GM20000 (cell line): Measurements from ENCODE around the gene DPEP2NB.
"Not testable (repeated sequence)": the region's sequence is repeated elsewhere in the genome, so short reads cannot be mapped to it uniquely, and the experiment has no call there.

Experiments used
- DNase-seq: peaks from one replicate; pipeline ENCODE4 v3.0.0; 2012; ENCODE audit warnings: low spot score
- CTCF ChIP-seq: IDR thresholded peaks from 2 replicates; pipeline ENCODE4 v1.5.1; 2012; ENCODE audit warnings: mild to moderate bottlenecking, control low read depth; ENCODE audit errors: extremely low read depth, missing control alignments

DPEP2NB gene

DNA sequence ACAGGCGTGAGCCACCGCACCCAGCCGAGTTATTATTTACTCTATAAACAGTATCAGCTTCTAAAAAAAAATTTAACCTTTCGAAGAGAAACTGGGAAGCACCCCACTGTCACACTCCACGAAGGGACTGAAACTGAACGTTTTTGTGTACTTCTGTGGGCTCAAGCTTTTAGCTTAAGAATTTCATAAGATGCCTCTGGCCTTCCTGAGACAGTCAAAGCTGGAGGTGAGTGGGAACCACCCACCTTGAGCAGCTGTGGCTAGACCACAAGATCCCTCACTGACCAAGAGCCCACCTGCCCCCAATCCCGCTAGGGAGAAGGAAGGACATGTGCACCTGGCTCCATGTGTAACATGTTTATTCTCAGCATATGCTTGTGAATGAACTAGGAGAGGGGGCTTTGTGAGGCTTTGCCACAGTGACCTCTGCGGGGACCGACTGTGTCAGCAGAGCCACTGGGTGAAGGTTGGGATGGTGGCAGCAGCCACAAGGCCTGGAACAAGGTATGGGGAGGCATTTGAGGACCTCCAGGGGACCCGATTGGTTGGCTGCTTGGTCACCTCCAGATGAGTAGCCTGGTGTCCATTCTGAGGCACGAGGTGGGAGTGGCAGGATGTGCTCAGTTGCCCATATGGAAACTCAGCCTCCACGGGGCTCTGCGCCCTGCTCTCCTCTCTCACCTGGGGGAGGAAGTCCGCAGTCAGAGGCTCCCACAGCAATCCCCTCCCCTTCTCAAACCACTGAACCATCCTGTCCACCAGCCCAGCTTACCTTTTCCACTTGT, 40.2 kb downstream of the DPEP2NB start:
- TF ChIP-seq CTCF: no peak
- DNase-seq: peak; percentile 64

GRCh38 chr16:67972285-67972684, 43.4 kb downstream of the DPEP2NB start:
- not testable (repeated sequence) for DNase-seq

GRCh38 chr16:67971111-67971510, 44.6 kb downstream of the DPEP2NB start:
- DNase-seq: no peak
- no peak for TF ChIP-seq CTCF

GRCh38 chr16:67969254-67970039, 46.3 kb downstream of the DPEP2NB start:
- peak; percentile 71 for DNase-seq
- no peak for TF ChIP-seq CTCF

GRCh38 chr16:67968400-67969253, 47.1 kb downstream of the DPEP2NB start, which contains the start of gene SLC12A4:
TSS of gene SLC12A4 (minus strand) at chr16:67968637. CDS start at chr16:67968553, 84 bp downstream.
- no peak for TF ChIP-seq CTCF
- DNase-seq: peak; percentile 99

DNA sequence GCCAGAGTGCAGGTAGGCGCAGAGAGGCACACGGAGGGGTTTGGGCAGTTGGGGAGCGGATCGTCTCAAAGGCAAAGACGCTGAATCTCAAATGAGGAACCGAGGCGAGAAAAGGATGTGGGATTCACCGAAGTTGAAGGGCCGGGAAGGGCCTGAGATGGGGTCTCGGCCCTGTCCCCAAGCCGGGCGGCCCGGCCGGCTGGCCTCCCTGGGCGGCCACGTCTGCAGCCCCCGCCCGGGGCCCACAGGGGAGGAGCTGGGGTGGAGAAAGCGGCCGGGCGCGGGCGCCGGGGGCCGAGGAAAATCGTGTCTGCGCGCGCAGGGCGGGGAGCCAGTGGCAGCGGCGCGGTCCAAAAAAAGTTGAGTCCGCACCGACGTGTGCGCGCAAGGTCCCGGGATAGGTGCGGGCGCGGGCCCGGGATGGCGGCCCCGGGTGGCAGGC, 47.7 kb downstream of the DPEP2NB start:
- no peak for TF ChIP-seq CTCF
- peak; percentile 79 for DNase-seq

DNA sequence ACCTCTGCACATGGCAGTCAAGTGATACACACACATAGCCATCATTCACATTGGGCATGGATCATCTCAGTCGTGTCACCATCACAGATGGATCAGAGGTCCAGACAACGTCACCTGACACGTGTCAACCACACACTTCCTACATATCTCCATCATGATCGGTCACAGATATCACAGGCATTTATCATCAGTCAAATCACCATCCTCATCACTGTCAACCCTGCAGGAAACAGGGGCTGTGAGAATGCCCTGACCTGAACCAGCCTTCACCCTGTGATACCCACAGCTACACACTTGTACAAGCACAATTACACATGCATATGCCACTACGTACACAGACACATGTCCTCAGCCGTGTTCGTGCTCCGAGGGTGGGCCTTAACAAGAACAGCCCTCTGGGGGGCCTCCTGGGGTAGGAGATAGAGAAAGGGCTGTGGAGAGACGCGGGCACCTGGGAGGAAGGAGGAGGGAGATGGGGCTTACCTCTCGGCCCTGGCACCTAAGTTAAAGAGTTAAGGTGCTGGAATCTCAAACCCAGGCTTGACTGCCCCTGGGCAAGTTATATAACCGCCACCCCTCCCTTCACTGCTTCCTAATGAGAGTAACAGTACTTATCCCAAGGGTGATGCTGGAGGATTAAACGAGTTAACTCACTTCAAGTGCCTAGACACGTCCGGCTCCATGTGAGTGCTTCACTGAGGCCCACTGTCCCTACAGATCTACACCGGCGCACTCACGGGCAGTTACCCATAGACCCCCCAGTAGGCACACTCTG, 48.3 kb downstream of the DPEP2NB start:
- TF ChIP-seq CTCF: no peak
- DNase-seq: no peak
